NCI-H446 (cell line): ENCODE measurements around the gene SLC13A5.
"Not testable (repeated sequence)": the region's sequence is repeated elsewhere in the genome, so short reads cannot be mapped to it uniquely, and the experiment has no call there.

Experiments used
- DNase-seq, 2 experiments: peaks; one replicate each; lab custom pipeline; 2025; lab: John Stamatoyannopoulos, UW

Gene SLC13A5

DNA sequence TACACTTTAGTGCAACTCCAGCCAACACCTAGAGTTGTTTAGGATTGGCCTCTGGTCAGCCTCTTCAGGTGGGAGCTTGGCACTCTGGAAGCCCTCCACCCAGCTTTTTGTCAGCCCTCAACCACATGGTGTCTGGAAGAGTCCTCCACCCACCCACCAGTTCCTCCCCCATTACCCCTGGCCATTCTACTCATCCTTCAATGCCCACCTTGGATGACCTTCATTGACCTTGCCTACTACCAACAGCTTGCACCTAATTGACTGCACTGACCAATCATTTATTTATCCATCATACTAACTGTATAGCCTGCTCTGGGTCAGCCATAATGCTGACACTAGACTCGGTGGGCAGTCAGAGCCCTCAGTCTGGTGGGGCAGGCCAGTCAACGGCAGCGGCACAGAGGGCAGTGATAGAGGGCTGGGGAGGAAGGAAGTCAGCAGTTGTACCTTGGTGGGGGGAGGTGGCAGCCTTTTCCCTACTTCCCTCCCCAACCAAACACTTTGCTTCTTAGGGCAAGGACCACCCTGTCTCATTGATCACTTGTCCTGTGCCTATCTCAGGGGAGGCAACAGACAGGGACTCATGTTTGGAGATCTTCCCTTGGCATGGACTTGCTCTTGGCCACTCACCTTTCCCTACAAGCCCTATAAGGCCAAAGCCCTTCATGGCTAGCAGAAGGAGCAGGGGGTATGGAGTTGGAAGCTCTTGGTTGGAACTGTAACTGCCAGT lies 29.3 kb downstream of the SLC13A5 start:
- no peak for DNase-seq

DNA sequence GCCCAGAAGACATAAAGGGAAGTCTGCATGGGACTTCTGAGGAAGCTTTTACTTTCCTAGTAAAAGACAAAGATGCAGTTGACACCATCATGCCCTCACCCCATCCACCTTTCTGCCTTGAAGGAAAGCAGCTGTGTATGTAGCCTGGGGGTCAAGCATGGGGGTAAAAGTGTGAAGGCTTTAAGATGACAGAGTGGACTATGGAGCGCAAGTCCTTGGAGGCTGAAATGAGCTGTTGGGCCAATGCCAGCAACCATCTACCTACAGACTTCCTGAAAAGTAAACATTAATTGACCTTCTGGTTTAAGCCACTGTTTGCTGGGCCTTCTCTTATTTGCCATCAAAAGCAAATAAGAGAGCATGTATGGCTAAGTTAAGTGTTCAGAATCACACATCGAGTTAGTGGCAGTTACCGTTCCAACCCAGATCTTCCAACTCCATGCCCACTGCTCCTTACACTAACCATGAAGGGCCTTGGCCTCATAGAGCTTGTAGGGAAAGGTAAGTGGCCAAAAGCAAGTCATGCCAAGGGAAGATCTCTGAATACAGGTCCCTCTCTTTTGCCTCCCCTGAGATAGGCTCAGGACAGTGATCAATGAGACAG lies 30.0 kb downstream of the SLC13A5 start:
- DNase-seq: no peak

DNA sequence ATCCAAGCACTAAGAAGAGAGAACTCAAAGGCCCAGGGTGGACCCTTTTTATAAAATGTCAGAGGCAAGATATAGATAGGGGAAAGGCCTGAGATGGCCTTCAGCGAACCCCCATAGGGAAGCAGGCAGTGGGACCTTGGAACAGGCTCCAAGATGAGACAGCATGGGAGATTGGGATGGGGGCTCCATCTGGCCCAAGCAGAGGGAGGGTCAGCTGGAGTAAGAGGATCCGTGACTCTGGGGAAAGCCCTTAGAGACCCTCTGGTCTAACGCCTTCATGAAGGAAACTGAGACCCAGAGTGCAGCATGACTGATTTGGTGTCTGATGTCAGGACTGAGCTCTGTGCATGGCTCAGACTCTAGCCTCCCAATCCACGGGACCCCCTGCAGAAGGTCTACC lies 30.8 kb downstream of the SLC13A5 start:
- DNase-seq: no peak

DNA sequence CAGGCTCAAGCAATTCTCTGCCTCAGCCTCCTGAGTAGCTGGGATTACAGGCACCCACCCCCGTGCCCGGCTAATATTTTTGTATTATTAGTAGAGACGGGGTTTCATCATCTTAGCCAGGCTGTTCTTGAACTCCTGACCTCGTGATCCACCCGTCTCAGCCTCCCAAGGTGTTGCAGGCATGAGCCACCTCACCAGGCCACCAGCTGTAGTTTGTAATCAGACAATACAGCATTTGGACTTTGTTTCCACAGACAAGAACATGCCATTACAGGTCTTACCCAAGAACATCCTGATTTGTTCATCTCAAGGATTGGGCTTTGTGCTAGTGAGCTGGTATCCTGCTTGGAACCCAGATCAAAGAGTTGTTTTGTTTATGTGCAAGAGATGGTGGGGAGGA lies 31.5 kb downstream of the SLC13A5 start:
- DNase-seq: no peak

DNA sequence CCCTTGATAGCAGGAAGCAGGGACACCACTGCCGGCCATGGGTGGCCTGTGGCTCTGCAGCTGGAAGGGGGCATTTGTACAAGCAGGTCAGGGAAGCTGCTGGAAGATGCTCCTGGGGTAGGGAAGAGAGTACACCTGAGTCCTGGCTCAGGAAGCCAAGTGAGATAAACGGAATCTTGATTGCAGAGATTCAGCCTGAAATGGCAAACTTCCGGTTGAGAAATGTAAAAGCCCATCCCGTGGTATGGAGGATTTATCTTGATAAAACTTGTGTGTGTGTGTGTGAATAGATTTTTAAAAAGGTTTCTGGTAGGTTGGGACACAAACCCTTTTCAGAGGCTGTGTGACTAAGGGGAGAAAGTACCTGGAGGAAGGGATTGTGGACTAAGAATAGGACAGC lies 32.0 kb downstream of the SLC13A5 start:
- no peak for DNase-seq

DNA sequence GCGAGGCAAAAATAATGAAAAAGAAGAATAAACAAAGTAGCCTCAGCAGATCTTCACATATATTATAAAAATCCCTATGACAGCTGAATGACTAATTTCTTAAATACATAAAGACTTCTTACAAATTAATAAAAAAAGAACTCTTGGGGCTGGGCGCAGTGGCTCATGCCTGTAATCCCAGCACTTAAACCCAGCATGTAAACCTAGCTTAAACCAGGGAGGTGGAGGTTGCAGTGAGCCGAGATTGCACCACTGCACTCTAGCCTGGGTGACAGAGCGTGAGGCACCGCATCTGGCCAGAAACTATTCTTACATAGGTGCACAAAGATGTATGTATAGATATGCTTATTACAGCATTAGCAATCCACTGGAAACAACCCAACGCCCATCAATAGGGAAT lies 33.9 kb downstream of the SLC13A5 start:
- no peak for DNase-seq

DNA sequence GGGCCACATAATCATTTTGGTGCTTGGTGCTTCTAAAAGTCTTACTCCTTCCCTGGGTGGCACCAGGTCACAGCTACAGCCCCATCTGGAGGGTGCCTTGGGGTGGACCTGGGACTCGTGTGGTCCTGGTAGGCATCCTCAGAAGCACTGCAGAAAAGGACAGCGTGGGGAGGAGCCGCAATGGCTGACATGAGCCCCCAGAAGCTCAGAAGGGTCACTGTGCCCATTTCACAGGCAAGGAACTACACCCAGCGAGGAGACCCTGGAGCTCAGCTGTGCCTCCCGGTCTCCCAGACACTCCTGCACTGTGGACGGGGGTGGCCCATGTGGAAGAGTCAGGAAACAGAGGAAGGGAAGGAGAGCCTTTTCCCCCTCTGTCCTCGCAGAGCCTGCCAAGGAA lies 35.2 kb downstream of the SLC13A5 start:
- DNase-seq: no peak

DNA sequence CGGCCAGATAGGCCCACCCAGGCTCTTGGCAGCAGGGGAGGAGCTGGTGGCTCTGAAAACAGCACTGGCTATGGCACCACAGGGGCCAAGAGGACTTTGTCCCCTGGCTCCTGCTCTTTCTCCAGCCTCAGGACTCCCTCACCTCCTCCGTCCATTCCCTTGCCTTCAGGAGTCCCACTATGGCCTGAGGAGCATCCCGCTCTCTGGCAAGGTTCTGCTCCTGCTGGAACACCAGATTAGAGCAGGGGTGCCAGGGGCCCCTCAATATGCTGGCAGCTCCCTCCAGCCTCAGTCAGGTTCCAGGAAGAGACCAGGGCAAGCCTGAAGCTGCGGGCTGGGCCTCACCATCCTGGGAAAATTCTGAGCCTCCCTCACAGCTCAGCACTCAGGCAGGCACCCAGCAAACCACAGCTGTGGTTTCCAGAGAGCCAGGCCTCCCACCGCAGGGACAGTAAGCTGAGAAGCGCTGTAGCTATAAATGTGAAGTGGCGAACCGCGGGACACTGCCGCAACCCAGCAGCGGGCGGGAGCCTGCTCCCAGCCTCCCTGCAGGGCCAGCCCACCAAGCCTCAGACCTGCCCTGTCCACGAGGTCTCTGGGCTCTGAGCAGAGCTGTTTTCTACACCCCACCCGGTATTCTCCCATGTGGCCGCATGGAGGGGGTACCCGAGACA lies 35.9 kb downstream of the SLC13A5 start:
- DNase-seq: no peak

DNA sequence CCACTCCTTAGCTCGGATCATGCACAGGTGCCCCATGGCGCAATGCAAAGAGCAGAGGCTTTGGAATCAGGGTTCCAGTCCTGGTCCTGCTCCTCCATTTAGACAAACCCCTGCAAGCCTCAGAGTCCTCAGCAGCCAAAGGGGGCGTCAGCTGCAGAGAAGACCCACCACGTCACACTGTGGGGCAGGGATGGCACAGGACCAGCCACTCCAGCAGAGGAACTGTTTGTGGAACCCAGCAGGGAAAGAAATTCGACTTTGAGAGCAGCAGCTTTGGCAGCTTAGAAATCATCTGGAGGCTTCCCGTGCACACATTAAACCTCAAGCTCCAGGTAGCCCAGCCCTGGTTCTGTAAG lies 36.4 kb downstream of the SLC13A5 start:
- no peak for DNase-seq

DNA sequence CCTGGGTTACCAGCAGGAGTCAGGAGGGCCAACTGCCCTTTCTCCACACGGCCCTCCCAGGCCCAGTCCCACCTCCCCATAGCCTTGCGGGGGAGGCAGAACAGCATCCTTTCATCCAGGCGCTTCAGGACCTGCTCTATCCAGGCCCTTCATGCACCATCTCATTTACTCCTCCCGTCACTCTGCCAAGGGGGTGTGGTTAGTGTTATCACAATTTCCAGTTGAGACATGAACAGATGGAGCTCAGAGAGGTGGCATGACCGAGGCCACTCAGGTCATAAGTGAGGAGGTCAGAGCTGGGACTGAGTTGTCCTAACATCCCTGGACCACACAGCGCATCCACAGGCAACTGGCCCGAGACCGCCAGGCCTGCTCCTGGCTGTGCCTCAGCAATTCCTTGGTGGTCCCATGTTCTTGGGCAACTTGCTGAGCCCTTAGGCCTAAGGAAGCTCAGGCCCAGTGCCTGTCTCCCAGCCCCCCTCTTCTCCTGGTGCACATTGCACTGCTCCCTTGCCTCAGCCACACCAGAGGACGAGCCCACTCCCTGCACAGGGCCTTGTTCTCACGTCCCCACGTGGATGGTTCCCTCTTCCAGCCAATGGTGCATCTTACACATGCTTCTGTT lies 37.9 kb downstream of the SLC13A5 start:
- no peak for DNase-seq

DNA sequence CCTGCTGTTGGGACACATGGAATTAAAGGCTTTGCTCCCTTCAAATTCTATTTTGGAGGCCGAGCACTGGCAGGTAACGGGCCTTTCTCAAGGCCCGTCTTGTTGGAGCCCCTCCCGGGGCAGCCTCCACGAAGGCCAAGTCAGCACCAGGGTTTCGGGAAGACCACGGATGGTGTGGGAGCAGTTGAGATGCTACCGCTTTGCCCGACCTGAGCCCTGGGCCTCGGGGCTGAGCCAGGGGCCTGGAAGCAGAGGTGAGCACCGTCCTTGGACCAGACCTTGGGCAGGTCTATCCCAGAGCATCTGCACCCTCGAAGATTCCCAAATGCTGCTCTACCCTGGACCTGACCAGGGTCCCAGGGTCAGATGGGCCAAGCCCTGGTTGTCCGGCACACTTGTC lies 38.6 kb downstream of the SLC13A5 start:
- no peak for DNase-seq

DNA sequence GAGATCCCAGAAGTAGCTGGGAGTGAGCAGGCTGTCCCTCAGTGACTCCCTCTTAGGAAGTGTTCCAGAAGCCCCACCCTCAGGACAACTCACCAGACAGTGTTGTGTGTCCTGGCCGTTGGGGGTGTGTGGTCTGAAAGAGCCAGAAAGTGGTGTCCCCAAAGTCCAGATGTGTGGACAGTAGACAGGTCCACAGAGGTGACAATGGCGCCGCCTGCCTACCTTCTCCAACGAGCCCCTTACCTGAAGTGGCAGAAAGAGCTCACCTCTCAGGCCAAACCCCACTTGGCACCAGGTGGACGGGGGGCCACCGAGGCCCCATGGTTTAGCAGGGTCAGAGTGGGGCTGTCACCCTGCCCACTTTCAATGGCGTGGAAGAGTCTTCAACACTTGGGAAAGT lies 41.7 kb downstream of the SLC13A5 start:
- no peak for DNase-seq

DNA sequence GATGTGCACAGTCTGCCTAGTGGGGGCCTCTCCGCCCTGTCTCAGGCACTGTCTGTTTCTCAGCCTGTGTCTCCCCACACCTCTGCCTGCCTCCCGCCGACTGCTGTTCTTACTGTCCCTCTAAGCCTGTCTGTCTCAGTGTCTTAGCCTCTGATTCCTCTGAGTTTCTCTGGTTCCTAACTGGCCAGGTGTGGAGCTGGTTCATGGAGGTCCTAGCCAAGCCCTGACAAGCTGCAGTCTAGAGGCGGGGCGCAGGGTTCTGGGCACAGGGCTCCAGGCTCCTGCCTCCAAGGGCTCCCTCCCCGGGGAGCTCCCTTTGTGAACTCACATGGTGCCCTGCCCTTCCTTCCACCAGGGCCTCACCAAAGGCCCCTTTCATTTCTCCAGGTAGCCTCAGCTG lies 42.2 kb downstream of the SLC13A5 start:
- no peak for DNase-seq

DNA sequence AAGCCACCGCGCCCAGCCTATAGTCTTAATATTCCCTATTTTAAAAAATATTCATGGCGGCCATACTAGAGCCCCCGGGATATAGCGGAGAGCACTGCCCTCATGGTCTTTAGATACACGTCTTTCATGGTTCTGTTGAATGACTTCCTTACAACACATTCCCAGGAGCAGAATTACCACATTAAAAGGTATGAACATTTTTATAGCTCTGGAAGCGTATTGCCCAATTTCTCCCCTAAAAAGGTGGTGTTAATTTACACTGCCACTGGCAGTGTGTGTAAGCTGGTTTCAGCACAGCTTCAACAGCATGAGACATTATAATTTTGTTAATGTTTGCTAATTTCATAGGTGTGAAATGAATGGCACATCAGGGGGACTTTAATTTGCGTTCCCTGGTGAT lies 42.6 kb downstream of the SLC13A5 start:
- no peak for DNase-seq

DNA sequence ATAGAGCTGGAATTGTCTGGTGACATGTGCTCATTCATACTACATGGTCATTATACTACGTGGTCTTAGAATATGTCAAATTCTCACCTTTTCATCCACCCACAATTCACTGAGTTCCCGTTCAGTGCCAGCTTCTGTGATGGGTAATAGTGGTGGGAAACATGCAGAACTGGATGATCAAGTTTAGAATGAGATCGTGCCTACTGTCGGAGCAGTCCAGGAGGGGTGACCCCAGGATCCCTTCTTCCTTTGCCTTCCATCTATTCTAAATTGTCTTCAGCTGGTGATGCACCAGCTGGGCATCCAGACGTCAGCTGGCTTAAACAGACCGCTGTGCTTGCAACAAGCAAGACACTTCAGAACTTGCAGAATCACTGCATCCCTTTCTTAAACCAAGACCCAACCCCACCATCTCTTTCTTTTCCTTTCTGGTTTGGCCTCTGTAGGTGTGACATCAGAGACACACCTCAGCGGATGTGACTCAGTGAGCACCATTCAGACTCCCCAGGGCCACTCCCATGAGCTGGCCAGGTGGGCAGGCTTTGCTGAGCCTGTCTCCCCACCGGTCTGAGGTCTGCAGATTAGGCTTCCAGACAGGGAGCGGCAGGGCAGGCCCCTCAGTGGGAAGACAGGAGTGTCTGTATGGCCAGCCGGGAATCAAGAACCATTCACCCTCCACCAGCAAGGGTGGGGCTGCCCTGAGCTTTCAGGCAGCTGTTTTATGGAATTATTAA lies 43.5 kb downstream of the SLC13A5 start:
- no peak for DNase-seq

DNA sequence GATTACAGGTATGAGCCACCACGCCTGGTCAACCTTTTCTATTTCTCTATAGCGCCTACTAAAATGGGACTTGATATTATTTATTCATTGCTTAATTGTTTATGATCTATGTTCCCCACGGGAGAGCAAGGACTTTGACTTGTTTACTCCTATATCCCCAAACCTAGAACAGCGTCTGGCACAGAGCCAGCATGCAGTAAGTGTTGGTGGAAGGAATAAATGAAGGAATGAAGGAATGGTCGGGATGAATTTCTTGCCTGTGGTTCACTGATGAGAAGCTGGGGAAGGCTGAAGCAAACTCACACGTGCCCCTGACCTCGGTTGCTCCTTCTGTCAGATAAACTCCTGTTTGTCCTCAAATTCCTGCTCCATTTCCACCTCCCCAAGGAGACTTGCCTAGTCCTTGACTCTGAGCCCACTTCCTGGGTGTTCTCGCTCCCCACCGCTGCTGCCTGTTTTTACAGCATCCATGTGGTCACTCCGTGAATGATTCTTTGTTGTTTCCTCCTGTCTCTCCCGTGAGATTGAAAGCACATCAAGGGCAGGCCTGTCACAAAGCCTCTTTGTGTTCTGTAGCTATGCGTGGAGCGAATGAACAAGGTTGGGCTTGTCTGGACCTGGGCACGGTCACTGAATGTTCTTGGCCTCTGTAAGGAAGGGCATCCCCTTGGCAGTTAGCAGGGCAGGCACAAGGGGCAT lies 44.3 kb downstream of the SLC13A5 start:
- DNase-seq: no peak

DNA sequence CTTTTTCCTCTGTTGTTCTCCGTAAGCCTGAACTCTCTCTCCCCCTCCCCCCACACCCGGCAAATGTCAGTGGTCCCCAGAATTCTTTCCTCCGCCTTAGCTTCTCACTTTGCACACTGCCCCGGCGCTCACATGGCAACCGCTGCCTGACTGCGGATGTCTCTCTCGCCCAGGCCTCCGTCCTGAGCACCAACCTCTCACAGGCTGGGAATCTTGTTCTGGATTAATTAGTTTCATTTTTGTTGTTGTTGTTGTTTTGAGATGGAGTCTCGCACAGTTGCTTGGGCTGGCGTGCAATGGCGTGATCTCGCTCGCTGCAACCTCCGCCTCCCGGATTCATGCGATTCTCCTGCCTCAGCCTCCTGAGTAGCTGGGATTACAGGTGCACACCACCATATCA lies 45.0 kb downstream of the SLC13A5 start:
- no peak for DNase-seq

DNA sequence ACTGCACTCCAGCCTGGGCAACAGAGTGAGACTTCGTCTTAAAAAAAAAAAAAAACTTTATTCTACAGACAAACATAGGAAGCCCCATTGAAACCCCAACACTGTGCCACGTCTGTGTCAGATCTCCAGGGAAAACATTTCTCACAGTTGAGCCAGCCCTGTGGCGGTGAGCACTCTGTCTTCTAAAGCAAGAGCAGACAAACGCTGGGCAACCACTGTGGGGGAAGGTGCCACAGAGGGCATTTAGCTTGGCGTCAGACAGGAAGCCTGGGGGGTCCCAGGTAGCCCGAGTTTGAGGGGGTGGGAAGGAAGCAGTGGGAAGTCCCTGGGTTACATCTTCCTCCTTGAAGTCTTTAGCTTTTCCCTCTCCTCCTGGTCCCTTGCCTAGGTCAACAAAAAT lies 45.7 kb downstream of the SLC13A5 start:
- no peak for DNase-seq

DNA sequence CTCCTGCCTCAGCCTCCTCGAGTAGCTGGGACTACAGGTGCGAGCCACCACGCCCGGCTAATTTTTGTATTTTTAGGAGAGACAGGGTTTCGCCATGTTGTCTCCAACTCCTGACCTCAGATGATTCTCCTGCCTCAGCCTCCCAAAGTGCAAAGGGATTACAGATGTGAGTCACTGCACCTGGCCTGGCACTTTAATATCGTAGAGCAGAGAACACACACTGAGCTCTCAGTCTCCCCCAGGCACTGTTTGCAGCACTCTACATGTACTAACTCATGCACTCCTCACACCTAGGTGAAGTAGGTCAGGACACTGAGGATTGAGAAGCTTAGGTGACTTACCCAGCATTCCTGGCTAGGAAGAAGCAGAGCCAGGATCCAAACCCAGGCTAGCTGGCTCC lies 46.6 kb downstream of the SLC13A5 start:
- DNase-seq: no peak

DNA sequence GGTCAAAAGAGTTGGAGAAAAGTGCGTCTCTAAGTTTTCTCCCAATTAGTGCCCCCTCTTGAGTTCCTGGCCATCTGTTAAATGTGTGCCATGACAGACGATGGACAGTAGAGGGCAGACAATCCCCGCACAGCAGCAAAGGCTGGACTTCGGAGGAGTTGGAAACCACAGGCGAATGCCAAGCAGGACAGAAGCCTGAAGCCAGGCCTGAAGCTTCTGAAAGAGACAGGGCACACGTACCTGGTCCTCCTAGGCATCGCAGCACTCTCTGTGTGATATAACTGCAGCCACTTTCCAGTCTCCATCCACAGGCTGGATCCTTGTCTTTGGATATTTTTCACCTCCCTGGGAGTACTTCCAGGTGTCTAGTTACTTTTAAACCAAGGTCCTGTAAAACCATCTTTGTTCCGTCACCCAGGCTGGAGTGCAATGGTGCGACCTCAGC lies 47.1 kb downstream of the SLC13A5 start:
- peak; percentile 18 to 70 for DNase-seq

DNA sequence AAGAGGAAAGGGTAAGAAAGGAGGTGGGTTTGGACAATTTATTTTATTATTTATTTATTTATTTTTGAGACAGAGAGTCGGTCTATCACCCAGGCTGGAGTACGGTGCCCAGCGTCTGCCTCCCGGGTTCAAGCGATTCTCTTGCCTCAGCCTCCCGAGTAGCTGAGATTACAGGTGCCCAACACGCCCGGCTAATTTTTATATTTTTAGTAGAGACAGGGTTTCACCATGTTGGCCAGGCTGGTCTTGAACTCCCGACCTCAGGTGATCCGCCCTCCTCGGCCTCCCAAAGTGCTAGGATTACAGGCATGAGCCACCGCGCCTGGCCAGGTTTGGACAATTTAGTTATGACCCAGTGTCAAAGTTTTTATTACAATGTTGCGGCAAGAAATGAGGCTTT lies 50.0 kb downstream of the SLC13A5 start:
- not testable (repeated sequence) for DNase-seq

DNA sequence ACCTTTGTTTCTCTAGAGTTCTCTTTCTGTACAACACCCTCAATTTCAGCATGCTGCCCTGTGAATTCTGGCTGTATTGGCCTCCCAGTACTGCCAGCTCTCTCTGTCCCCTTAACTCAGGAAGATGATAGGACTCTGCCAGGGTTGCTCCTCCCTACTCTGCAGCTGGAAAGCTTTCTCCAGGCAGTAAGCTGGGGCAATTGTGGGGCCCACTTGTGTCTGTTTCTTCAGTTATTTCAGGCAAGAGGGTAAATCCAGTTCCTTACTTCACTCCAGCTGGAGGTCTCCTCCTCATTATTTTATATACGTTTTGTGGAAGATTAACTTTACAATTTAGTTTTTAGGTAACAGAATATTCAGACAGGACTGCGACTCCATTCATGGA lies 51.7 kb downstream of the SLC13A5 start:
- DNase-seq: no peak
